Endodermal cell (in vitro differentiated cells): ENCODE data around the gene PCK2. TPM values are rescaled to one million over a fixed set of nuclear protein-coding genes. Genes with fewer than 3 reads are reported as not detected.

Experiments
- DNase-seq: peaks from one replicate; pipeline ENCODE4 v3.0.0-alpha.2; 2017
- H3K27ac ChIP-seq: 2 replicates; pipeline ENCODE4 v1.5.1; 2013; ENCODE audit warnings: mild to moderate bottlenecking, low read depth, low read length, moderate library complexity
- H3K27me3 ChIP-seq: 2 replicates; pipeline ENCODE4 v1.6.1; 2013; ENCODE audit warnings: mild to moderate bottlenecking, low read length, moderate library complexity; ENCODE audit not compliant: insufficient read depth, control insufficient read depth, poor library complexity, severe bottlenecking
- H3K36me3 ChIP-seq: 2 replicates; pipeline ENCODE4 v1.7.0; 2013; ENCODE audit warnings: mild to moderate bottlenecking, low read length, moderate library complexity; ENCODE audit not compliant: control insufficient read depth, insufficient read depth
- H3K4me1 ChIP-seq: one replicate; pipeline ENCODE4 v1.7.0; 2013; ENCODE audit warnings: low read length; ENCODE audit not compliant: control insufficient read depth, insufficient read depth
- H3K4me3 ChIP-seq: 2 replicates; pipeline ENCODE4 v1.5.1; 2013; ENCODE audit warnings: mild to moderate bottlenecking, low read length, moderate library complexity
- H3K9ac ChIP-seq: 2 replicates; pipeline ENCODE4 v1.6.1; 2013; ENCODE audit warnings: mild to moderate bottlenecking, low read length, moderate library complexity; ENCODE audit not compliant: poor library complexity, severe bottlenecking; ENCODE audit errors: extremely low read depth
- H3K9me3 ChIP-seq: 2 replicates; pipeline ENCODE4 v1.6.1; 2013; ENCODE audit warnings: mild to moderate bottlenecking, low read length, moderate library complexity; ENCODE audit not compliant: control insufficient read depth
- H3K27ac Mint-ChIP-seq: 2 replicates; pipeline ENCODE4 v1.8.0; 2020; ENCODE audit warnings: mixed read lengths
- H3K27me3 Mint-ChIP-seq: 2 replicates; pipeline ENCODE4 v1.8.0; 2021; ENCODE audit warnings: mild to moderate bottlenecking, mixed read lengths; ENCODE audit not compliant: insufficient read depth
- H3K36me3 Mint-ChIP-seq: 2 replicates; pipeline ENCODE4 v1.8.0; 2020; ENCODE audit warnings: low read depth, mixed read lengths
- H3K4me1 Mint-ChIP-seq: 2 replicates; pipeline ENCODE4 v1.8.0; 2020; ENCODE audit warnings: mixed read lengths
- H3K4me3 Mint-ChIP-seq: 2 replicates; pipeline ENCODE4 v1.8.0; 2020; ENCODE audit warnings: mild to moderate bottlenecking, moderate library complexity, mixed read lengths
- H3K9me3 Mint-ChIP-seq: 2 replicates; pipeline ENCODE4 v1.8.0; 2020; ENCODE audit warnings: mild to moderate bottlenecking, mixed read lengths
- WGBS, 2 experiments: methylation state at CpG; one replicate each; pipeline versions ENCODE4 v1.1.5 to v1.1.7; 2013; ENCODE audit warnings: missing lambda C conversion rate in 2 of 2, mixed read lengths in 1 of 2; ENCODE audit not compliant: insufficient coverage in 1 of 2, insufficient read length in 1 of 2; 5-methylcytosine and 5-hydroxymethylcytosine counted together
- total RNA-seq, 2 donors: library from RNA; stranded (reverse); fragmentation: NEBNext Ultra II Directional in 1 of 2; extraction: Animal tissue kit (Norgen Biotek cat#: 25700) in 1 of 2; gene quantifications; 2 replicates in 1 of 2; 3 replicates in 1 of 2; pipeline ENCODE4 v1.2.1, GENCODE V29; 2021
- TF ChIP-seq, protein P1 (sequence below): fragments of 200-600 bp; sonication (generic); conservative IDR thresholded peaks from 2 replicates; pipeline ENCODE4 v1.5.0; 2021; ENCODE audit warnings: antibody characterized with exemption, mild to moderate bottlenecking

PCK2 gene
- total RNA-seq, 2 donors from 2014 or later, result 37.7 to 42.8 TPM

DNA sequence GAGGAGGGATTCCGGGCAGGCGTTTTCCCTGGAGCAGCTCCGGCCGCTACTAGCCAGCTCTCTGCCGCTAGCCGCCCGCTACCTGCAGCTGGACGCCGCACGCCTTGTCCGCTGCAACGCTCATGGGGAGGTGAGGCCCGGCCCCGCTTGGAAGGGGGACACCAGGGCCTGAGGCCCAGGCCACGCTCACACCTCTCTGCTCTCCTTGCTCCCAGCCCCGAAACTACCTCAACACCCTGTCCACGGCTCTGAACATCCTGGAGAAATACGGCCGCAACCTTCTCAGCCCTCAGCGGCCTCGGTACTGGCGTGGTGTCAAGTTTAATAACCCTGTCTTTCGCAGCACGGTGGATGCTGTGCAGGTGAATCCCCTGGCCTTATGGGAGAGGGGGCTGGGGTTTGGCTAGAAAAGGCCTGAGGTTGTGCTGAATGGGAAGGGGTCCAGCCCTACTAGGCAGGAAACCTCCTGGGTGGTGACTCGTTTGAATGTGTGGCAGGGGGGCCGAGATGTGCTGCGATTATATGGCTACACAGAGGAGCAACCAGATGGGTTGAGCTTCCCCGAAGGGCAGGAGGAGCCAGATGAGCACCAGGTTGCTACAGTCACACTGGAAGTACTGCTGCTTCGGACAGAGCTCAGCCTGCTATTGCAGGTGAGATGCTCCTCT lies 53.8 kb downstream of the PCK2 start:
- DNase-seq, result no peak
- Mint-ChIP-seq H3K27me3 (no peaks in the 10 kb centered on the region), H3K27ac (no peak overlapping the region), H3K4me3 (peak overlapping the region; percentile 92), H3K4me1 (peaks cover 20% of the 10 kb centered on the region), H3K9me3 (no peaks in the 10 kb centered on the region), H3K36me3 (peaks cover 52% of the 10 kb centered on the region)
- H3K9me3 ChIP-seq, result no peaks in the 10 kb centered on the region
- peaks cover 62% of the 10 kb centered on the region for H3K36me3 ChIP-seq
- TF ChIP-seq, protein P1, sequence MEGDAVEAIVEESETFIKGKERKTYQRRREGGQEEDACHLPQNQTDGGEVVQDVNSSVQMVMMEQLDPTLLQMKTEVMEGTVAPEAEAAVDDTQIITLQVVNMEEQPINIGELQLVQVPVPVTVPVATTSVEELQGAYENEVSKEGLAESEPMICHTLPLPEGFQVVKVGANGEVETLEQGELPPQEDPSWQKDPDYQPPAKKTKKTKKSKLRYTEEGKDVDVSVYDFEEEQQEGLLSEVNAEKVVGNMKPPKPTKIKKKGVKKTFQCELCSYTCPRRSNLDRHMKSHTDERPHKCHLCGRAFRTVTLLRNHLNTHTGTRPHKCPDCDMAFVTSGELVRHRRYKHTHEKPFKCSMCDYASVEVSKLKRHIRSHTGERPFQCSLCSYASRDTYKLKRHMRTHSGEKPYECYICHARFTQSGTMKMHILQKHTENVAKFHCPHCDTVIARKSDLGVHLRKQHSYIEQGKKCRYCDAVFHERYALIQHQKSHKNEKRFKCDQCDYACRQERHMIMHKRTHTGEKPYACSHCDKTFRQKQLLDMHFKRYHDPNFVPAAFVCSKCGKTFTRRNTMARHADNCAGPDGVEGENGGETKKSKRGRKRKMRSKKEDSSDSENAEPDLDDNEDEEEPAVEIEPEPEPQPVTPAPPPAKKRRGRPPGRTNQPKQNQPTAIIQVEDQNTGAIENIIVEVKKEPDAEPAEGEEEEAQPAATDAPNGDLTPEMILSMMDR, result no peak
- peak overlapping the region; percentile 66 for H3K9ac ChIP-seq
- 9 to 28% methylated on average over 9 to 29 of the region's 29 CpGs for WGBS, 2 experiments
- no peaks in the 10 kb centered on the region for H3K27me3 ChIP-seq
- no peak overlapping the region for H3K27ac ChIP-seq
- H3K4me1 ChIP-seq, result peaks cover 6% of the 10 kb centered on the region
- H3K4me3 ChIP-seq, result peak overlapping the region; percentile 98

DNA sequence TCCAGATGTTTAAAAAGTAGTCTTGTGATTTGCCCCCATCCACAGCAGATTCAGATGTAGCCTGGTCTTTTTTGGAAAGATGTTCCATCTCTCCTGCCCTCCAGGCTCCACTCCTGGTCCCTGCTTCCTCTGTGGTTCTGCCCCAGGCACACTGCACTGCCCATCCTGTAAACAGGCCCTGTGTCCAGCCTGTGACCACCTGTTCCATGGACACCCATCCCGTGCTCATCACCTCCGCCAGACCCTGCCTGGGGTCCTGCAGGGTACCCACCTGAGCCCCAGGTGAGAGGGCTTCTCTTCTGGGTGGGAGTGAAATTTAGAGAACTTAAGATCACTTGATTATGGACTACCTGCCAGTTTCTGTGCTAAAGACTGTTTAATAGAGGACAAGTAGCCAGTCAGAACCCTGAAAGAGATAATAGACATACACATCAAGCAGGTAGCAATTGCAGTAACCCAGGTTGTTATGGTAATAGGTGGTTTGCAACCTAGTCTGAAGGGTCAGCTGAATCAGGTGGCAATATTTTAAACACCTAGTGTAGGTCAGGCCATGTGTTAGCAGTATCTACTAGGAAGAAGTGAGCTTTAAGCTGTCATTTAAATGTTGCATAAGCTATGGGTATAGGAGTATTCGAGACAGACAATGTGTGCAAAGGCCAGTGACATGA lies 55.3 kb downstream of the PCK2 start:
- no peak for DNase-seq
- no peak overlapping the region for H3K4me3 ChIP-seq
- no peak overlapping the region for H3K9ac ChIP-seq
- Mint-ChIP-seq H3K4me1 (peaks cover 20% of the 10 kb centered on the region), H3K27ac (no peak overlapping the region), H3K27me3 (no peaks in the 10 kb centered on the region), H3K4me3 (peak overlapping the region; percentile 92), H3K9me3 (no peaks in the 10 kb centered on the region), H3K36me3 (peaks cover 44% of the 10 kb centered on the region)
- WGBS, 2 experiments, result 93% methylated on average over 3 of the region's 3 CpGs; no CpG with 5 or more reads in 1 of the 2 experiments
- peaks cover 6% of the 10 kb centered on the region for H3K4me1 ChIP-seq
- no peaks in the 10 kb centered on the region for H3K9me3 ChIP-seq
- H3K27ac ChIP-seq, result no peak overlapping the region
- TF ChIP-seq, protein P1, result no peak
- peaks cover 49% of the 10 kb centered on the region for H3K36me3 ChIP-seq
- no peaks in the 10 kb centered on the region for H3K27me3 ChIP-seq

DNA sequence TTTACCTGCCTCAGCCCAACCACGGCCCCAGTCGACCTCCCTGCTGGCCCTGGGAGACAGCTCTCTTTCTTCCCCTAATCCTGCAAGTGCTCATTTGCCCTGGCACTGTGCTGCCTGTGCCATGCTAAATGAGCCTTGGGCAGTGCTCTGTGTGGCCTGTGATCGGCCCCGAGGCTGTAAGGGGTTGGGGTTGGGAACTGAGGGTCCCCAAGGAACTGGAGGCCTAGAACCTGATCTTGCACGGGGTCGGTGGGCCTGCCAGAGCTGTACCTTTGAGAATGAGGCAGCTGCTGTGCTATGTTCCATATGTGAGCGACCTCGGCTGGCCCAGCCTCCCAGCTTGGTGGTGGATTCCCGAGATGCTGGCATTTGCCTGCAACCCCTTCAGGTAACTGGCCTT lies 56.0 kb downstream of the PCK2 start:
- H3K9me3 Mint-ChIP-seq, result no peaks in the 10 kb centered on the region
- Histone ChIP-seq H3K4me3 (no peak overlapping the region), H3K27ac (no peak overlapping the region), H3K36me3 (peaks cover 50% of the 10 kb centered on the region), H3K27me3 (no peaks in the 10 kb centered on the region), H3K4me1 (peaks cover 6% of the 10 kb centered on the region), H3K9ac (no peak overlapping the region), H3K9me3 (no peaks in the 10 kb centered on the region)
- no peak for DNase-seq
- no peaks in the 10 kb centered on the region for H3K27me3 Mint-ChIP-seq
- H3K4me3 Mint-ChIP-seq, result no peak overlapping the region
- H3K4me1 Mint-ChIP-seq, result peaks cover 20% of the 10 kb centered on the region
- 86 to 94% methylated on average over 6 to 9 of the region's 9 CpGs for WGBS, 2 experiments
- no peak overlapping the region for H3K27ac Mint-ChIP-seq
- H3K36me3 Mint-ChIP-seq, result peaks cover 48% of the 10 kb centered on the region
- TF ChIP-seq, protein P1, result no peak
